Osteocyte (in vitro differentiated cells): ENCODE results near the gene POPDC3. TPM values are rescaled to one million over a fixed set of nuclear protein-coding genes. Genes with fewer than 3 reads are reported as not detected.

Source experiments
- DNase-seq: peaks from one replicate; pipeline ENCODE4 v3.0.0; 2021; ENCODE audit warnings: mixed read lengths; ENCODE audit not compliant: unreplicated experiment; ENCODE audit errors: extremely low spot score
- H3K27ac Mint-ChIP-seq: one replicate; pipeline ENCODE4 v1.8.0; 2021; ENCODE audit warnings: mild to moderate bottlenecking, mixed read lengths; ENCODE audit not compliant: unreplicated experiment
- H3K27me3 Mint-ChIP-seq: one replicate; pipeline ENCODE4 v1.8.0; 2021; ENCODE audit warnings: mixed read lengths; ENCODE audit not compliant: unreplicated experiment
- H3K36me3 Mint-ChIP-seq: one replicate; pipeline ENCODE4 v1.8.0; 2021; ENCODE audit warnings: mixed read lengths; ENCODE audit not compliant: unreplicated experiment
- H3K4me1 Mint-ChIP-seq: one replicate; pipeline ENCODE4 v1.8.0; 2021; ENCODE audit warnings: mixed read lengths; ENCODE audit not compliant: unreplicated experiment
- H3K4me3 Mint-ChIP-seq: one replicate; pipeline ENCODE4 v1.8.0; 2021; ENCODE audit warnings: mild to moderate bottlenecking, moderate library complexity, mixed read lengths; ENCODE audit not compliant: unreplicated experiment
- H3K9me3 Mint-ChIP-seq: one replicate; pipeline ENCODE4 v1.8.0; 2021; ENCODE audit warnings: mixed read lengths; ENCODE audit not compliant: unreplicated experiment
- total RNA-seq: library from RNA; stranded (reverse); gene quantifications from 2 replicates; pipeline ENCODE4 v1.2.1, GENCODE V29; 2021
- TF ChIP-seq, protein P1 (sequence below): fragments of 200-600 bp; sonication (generic); IDR thresholded peaks from 2 replicates; pipeline ENCODE4 v1.5.0; 2021; ENCODE audit warnings: antibody characterized with exemption, mild to moderate bottlenecking, moderate library complexity

Gene POPDC3
- total RNA-seq, 1 donor from 2014 or later, result 2.1 TPM

DNA sequence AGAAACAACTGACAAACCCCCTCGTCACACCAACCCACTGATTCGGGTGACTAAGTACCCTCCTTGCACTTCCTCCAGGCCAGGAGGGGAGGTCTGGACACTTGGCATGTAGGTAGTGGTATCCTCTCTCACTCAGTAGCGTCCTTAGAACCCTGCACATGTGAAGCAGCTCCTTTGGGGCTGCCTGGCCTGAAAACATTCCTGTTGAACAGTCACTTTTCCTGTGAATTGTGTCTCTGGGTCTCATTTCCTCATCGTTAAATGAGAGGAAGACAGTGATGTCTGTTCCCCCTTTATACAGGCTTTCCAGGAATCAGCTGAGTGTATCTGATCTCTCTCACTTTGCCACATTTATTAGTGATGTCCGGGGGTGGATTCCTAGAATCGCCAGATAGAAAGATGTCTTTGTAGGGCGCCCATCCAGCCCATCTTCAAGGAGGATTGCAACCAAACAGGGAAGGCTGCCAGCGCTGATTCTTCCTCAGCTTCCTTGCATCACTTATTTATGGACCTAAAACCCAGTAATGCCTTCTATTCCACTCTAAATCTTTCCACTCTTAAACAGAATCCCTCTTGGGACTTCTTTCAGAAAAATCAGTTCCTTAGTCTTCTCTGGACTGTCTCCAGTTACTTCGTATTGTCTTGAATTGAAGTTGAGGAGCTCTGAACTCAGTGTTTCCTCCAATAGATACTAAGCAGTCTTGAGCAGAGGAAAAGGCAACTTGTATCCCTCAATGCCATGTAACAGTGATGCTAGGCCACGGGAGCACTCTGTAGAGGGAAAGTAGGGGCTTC, 9.4 kb upstream of the POPDC3 start:
- DNase-seq, result no peak
- TF ChIP-seq, protein P1, sequence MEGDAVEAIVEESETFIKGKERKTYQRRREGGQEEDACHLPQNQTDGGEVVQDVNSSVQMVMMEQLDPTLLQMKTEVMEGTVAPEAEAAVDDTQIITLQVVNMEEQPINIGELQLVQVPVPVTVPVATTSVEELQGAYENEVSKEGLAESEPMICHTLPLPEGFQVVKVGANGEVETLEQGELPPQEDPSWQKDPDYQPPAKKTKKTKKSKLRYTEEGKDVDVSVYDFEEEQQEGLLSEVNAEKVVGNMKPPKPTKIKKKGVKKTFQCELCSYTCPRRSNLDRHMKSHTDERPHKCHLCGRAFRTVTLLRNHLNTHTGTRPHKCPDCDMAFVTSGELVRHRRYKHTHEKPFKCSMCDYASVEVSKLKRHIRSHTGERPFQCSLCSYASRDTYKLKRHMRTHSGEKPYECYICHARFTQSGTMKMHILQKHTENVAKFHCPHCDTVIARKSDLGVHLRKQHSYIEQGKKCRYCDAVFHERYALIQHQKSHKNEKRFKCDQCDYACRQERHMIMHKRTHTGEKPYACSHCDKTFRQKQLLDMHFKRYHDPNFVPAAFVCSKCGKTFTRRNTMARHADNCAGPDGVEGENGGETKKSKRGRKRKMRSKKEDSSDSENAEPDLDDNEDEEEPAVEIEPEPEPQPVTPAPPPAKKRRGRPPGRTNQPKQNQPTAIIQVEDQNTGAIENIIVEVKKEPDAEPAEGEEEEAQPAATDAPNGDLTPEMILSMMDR, result no peak
- no peak overlapping the region for H3K27ac Mint-ChIP-seq
- H3K4me1 Mint-ChIP-seq, result peaks cover 22% of the 10 kb centered on the region
- H3K9me3 Mint-ChIP-seq, result no peaks in the 10 kb centered on the region
- no peak overlapping the region for H3K4me3 Mint-ChIP-seq
- H3K36me3 Mint-ChIP-seq, result no peaks in the 10 kb centered on the region
- H3K27me3 Mint-ChIP-seq, result no peaks in the 10 kb centered on the region

DNA sequence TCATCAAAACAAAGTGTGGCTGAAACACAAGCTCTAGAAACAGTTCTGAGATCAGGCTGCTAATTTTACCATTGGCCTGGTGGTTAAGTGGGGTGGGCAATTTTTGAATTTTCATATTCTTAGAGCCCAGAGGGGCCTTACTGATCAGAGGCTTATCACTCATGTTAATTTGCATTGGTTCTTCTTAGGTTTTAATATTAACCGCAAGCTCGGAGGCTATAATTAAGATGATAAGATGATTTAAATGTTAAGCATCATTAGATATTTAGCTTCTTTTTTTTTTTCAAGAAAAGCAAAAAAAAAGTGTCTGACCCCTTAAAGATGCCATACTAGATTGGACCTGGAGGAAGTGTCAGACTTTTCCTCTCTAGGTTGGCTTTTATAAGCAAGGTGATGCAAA, 8.4 kb upstream of the POPDC3 start:
- H3K36me3 Mint-ChIP-seq, result no peaks in the 10 kb centered on the region
- H3K4me3 Mint-ChIP-seq, result no peak overlapping the region
- no peaks in the 10 kb centered on the region for H3K9me3 Mint-ChIP-seq
- H3K27me3 Mint-ChIP-seq, result no peaks in the 10 kb centered on the region
- TF ChIP-seq, protein P1, result no peak
- DNase-seq, result no peak
- H3K27ac Mint-ChIP-seq, result no peak overlapping the region
- peaks cover 24% of the 10 kb centered on the region for H3K4me1 Mint-ChIP-seq

DNA sequence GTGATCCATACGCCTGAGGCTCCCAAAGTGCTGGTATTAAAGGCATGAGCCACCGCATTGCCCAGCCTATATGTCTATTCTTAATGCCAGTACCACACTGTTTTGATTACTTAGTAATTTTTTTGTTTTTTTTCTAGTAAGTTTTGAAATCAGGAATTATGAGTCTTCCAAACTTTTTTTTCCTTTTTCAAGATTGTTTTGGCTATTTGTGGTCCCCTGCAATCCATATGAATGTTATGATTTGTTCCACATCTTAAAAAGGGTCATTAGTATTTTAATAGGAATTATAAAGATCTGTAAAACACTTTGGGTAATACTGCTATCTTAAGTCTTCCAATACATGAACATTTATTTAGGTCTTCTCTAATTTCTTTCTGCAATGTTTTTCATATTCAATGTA, 6.8 kb upstream of the POPDC3 start:
- Mint-ChIP-seq H3K4me1 (peaks cover 27% of the 10 kb centered on the region), H3K36me3 (no peaks in the 10 kb centered on the region), H3K9me3 (no peaks in the 10 kb centered on the region), H3K27me3 (no peaks in the 10 kb centered on the region), H3K4me3 (no peak overlapping the region), H3K27ac (no peak overlapping the region)
- TF ChIP-seq, protein P1, result no peak
- DNase-seq, result no peak

DNA sequence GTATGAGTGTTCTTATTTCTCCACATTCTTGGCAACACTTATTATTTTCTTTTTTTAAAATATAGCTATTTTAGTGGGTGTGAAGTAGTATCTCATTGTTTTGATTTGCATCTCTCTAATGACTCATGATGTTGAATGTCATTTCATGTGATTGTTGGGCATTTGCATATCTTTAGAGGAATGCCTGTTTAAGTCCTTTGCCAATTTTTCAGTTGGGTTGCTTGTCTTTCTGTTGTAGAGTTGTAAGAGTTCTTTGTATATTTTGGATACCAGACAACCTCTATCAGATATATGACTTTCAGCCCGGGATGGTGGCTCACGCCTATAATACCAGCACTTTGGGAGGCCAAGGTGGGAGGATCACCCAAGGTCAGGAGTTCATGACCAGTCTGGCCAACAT, 5.1 kb upstream of the POPDC3 start:
- no peak overlapping the region for H3K4me3 Mint-ChIP-seq
- H3K27me3 Mint-ChIP-seq, result no peaks in the 10 kb centered on the region
- peaks cover 20% of the 10 kb centered on the region for H3K4me1 Mint-ChIP-seq
- no peak for DNase-seq
- H3K36me3 Mint-ChIP-seq, result no peaks in the 10 kb centered on the region
- no peak overlapping the region for H3K27ac Mint-ChIP-seq
- no peaks in the 10 kb centered on the region for H3K9me3 Mint-ChIP-seq
- TF ChIP-seq, protein P1, result no peak

DNA sequence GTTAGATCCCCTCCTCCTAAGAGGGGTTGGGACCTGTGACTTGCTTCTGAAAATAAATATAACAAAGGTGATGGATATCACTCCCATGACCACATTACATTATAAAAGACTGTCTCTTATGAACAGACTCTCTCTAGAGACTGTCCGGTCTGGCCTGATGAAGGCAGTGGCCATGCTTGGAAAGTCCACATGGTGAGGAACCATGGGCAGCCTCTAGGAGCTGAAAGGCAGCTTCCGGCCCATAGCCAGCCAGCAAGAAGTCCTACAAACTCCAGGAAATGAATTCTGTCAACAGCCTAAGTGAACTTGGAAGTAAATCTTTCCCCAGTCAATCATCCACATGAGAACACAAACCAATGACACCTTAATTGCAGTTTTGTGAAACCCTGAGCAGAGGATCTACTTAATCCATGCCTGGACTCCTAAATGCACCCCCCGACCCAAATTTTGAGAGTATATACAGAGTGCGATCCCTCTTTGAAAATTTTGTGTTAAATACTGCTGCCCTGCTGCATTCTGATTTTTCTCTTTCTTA, 2.2 kb upstream of the POPDC3 start:
- no peak for DNase-seq
- Mint-ChIP-seq H3K4me1 (peaks cover 34% of the 10 kb centered on the region), H3K27me3 (no peaks in the 10 kb centered on the region), H3K27ac (no peak overlapping the region), H3K9me3 (no peaks in the 10 kb centered on the region), H3K36me3 (no peaks in the 10 kb centered on the region), H3K4me3 (no peak overlapping the region)
- TF ChIP-seq, protein P1, result no peak
